H1 (cell line): ENCODE measurements around the gene OASL. TPM values are rescaled to one million over a fixed set of nuclear protein-coding genes. Genes with fewer than 3 reads are reported as not detected.

ENCODE experiments used
- CTCF ChIA-PET: fragments of 300-600 bp; sonication (Branson Sonifier 250); formaldehyde crosslinking; loops from one replicate; lab custom pipeline; 2021; ENCODE audit not compliant: partially characterized antibody; lab: Charles Lee
- POLR2A ChIA-PET: fragments of 300-600 bp; sonication (Branson Sonifier 250); formaldehyde crosslinking; loops from one replicate; lab custom pipeline; 2021; ENCODE audit warnings: inconsistent platforms; ENCODE audit not compliant: partially characterized antibody; lab: Charles Lee
- DNase-seq, 2 experiments: peaks; one replicate each; pipeline versions ENCODE4 v3.0.0 to v3.0.0-alpha.2; 2010 to 2022; ENCODE audit warnings: low spot score in 2 of 2, low read depth in 1 of 2, mixed read lengths in 1 of 2
- FAIRE-seq: peaks from 2 replicates; lab custom pipeline; 2011; peaks lifted over from hg19 to GRCh38; lab: Jason Lieb, UNC
- H2AFZ ChIP-seq: 2 replicates; pipeline ENCODE4 v1.8.1; 2012; ENCODE audit warnings: low read length, inconsistent platforms
- H2AK5ac ChIP-seq: 2 replicates; pipeline ENCODE4 v1.6.1; 2013; ENCODE audit warnings: low read depth, low read length
- H2BK120ac ChIP-seq: replicated peaks from 2 replicates; pipeline ENCODE3; 2013; ENCODE audit warnings: low read depth, low read length, inconsistent platforms
- H2BK12ac ChIP-seq: 2 replicates; pipeline ENCODE4 v1.6.1; 2013; ENCODE audit warnings: low read depth, low read length
- H2BK15ac ChIP-seq: 2 replicates; pipeline ENCODE4 v1.6.1; 2013; ENCODE audit warnings: low read length
- H2BK20ac ChIP-seq: 2 replicates; pipeline ENCODE4 v1.6.1; 2013; ENCODE audit warnings: low read length
- H2BK5ac ChIP-seq: 2 replicates; pipeline ENCODE4 v1.6.1; 2013; ENCODE audit warnings: low read depth, low read length
- H3K14ac ChIP-seq: 2 replicates; pipeline ENCODE4 v1.6.1; 2013; ENCODE audit warnings: inconsistent platforms; ENCODE audit not compliant: insufficient read length
- H3K18ac ChIP-seq: 2 replicates; pipeline ENCODE4 v1.6.1; 2013; ENCODE audit warnings: low read length; ENCODE audit errors: extremely low read depth
- H3K23ac ChIP-seq: 2 replicates; pipeline ENCODE4 v1.6.1; 2013; ENCODE audit warnings: inconsistent platforms; ENCODE audit not compliant: insufficient read length
- H3K23me2 ChIP-seq: 2 replicates; pipeline ENCODE4 v1.6.1; 2013; ENCODE audit warnings: low read depth, low read length
- H3K27ac ChIP-seq: 2 replicates; pipeline ENCODE4 v1.6.1; 2011; ENCODE audit warnings: low read depth, low read length, inconsistent platforms
- H3K27me3 ChIP-seq, 4 experiments: replicated peaks in 1 of 4; 1 replicate in 1 of 4; 2 replicates in 3 of 4; pipeline versions ENCODE4 v1.6.1 to v1.8.1; 2011 to 2013; ENCODE audit warnings: low read length in 3 of 4, mild to moderate bottlenecking in 3 of 4, inconsistent platforms in 2 of 4, mixed read lengths in 2 of 4, moderate library complexity in 1 of 4; ENCODE audit not compliant: control insufficient read depth in 3 of 4, insufficient read depth in 3 of 4; ENCODE audit errors: extremely low read depth in 1 of 4
- H3K36me3 ChIP-seq, 4 experiments: 2 replicates each; pipeline versions ENCODE4 v1.6.1 to v1.8.1; 2011 to 2013; ENCODE audit warnings: mild to moderate bottlenecking in 4 of 4, low read length in 3 of 4, moderate library complexity in 2 of 4, control low read depth in 1 of 4, inconsistent platforms in 1 of 4; ENCODE audit not compliant: insufficient read depth in 4 of 4, control insufficient read depth in 2 of 4
- H3K4ac ChIP-seq: replicated peaks from 2 replicates; pipeline ENCODE3; 2013; ENCODE audit warnings: low read length, low read depth, mixed read lengths, inconsistent platforms; ENCODE audit not compliant: insufficient read length
- H3K4me1 ChIP-seq, 4 experiments: replicated peaks in 1 of 4; 1 replicate in 1 of 4; 2 replicates in 3 of 4; pipeline versions ENCODE4 v1.6.1 to v1.8.1; 2011 to 2013; ENCODE audit warnings: low read length in 3 of 4, inconsistent platforms in 2 of 4, mixed read lengths in 1 of 4; ENCODE audit not compliant: insufficient read depth in 4 of 4, control insufficient read depth in 3 of 4
- H3K4me2 ChIP-seq, 2 experiments: 2 replicates each; pipeline versions ENCODE4 v1.6.1 to v1.8.1; 2011 to 2013; ENCODE audit warnings: low read depth in 2 of 2, low read length in 2 of 2, control low read depth in 1 of 2, inconsistent platforms in 1 of 2, mild to moderate bottlenecking in 1 of 2; ENCODE audit not compliant: insufficient read depth in 1 of 2
- H3K4me3 ChIP-seq, 4 experiments: fragments of 200-600, 300-600 bp in 1 of 4; sonication (generic), shearing (Covaris generic), sonication (Bioruptor Twin) in 1 of 4; 2 replicates each; pipeline versions ENCODE4 v1.5.1 to v1.8.1; 2011 to 2016; ENCODE audit warnings: low read length in 4 of 4, low read depth in 3 of 4, control low read depth in 2 of 4, inconsistent platforms in 2 of 4, mild to moderate bottlenecking in 2 of 4, mixed read lengths in 1 of 4, moderate library complexity in 1 of 4; ENCODE audit not compliant: insufficient read depth in 2 of 4; ENCODE audit errors: extremely low read depth in 1 of 4
- H3K56ac ChIP-seq: replicated peaks from 2 replicates; pipeline ENCODE3; 2013; ENCODE audit warnings: low read depth, mild to moderate bottlenecking, mixed read lengths, low read length, inconsistent platforms; ENCODE audit not compliant: insufficient read length
- H3K79me1 ChIP-seq: 2 replicates; pipeline ENCODE4 v1.6.1; 2013; ENCODE audit warnings: low read depth, low read length, control low read depth
- H3K79me2 ChIP-seq, 2 experiments: 2 replicates each; pipeline versions ENCODE4 v1.6.1 to v1.8.1; 2012 to 2013; ENCODE audit warnings: low read length in 2 of 2, mild to moderate bottlenecking in 2 of 2, inconsistent platforms in 1 of 2; ENCODE audit not compliant: insufficient read depth in 2 of 2, control insufficient read depth in 1 of 2
- H3K9ac ChIP-seq, 4 experiments: replicated peaks in 1 of 4; 1 replicate in 1 of 4; 2 replicates in 3 of 4; pipeline versions ENCODE4 v1.6.1 to v1.8.1; 2011 to 2013; ENCODE audit warnings: low read depth in 3 of 4, low read length in 3 of 4, control low read depth in 2 of 4, mild to moderate bottlenecking in 2 of 4, moderate library complexity in 2 of 4, inconsistent platforms in 1 of 4; ENCODE audit errors: extremely low read depth in 1 of 4
- H3K9me3 ChIP-seq, 2 experiments: 2 replicates each; pipeline versions ENCODE4 v1.6.1 to v1.8.1; 2012 to 2013; ENCODE audit warnings: mild to moderate bottlenecking in 2 of 2, moderate library complexity in 2 of 2, control low read depth in 1 of 2, inconsistent platforms in 1 of 2, low read depth in 1 of 2, low read length in 1 of 2, mixed read lengths in 1 of 2; ENCODE audit not compliant: insufficient read depth in 2 of 2
- H4K20me1 ChIP-seq, 2 experiments: replicated peaks in 1 of 2; 2 replicates each; pipeline versions ENCODE3 to v1.8.1; 2011 to 2013; ENCODE audit warnings: inconsistent platforms in 2 of 2, low read length in 2 of 2, mild to moderate bottlenecking in 1 of 2; ENCODE audit not compliant: insufficient read depth in 2 of 2, control insufficient read depth in 1 of 2
- H4K5ac ChIP-seq: 2 replicates; pipeline ENCODE4 v1.6.1; 2013; ENCODE audit warnings: low read length, low read depth, mixed read lengths, inconsistent platforms; ENCODE audit not compliant: insufficient read length
- H4K8ac ChIP-seq: 2 replicates; pipeline ENCODE4 v1.8.0; 2013; ENCODE audit warnings: mild to moderate bottlenecking, moderate library complexity, low read length, inconsistent platforms; ENCODE audit not compliant: insufficient read depth; ENCODE audit errors: extremely low read depth
- H4K91ac ChIP-seq: replicated peaks from 2 replicates; pipeline ENCODE3; 2013; ENCODE audit warnings: low read length, mixed read lengths, inconsistent platforms; ENCODE audit not compliant: insufficient read length
- CTBP2 ChIP-seq: IDR thresholded peaks from 2 replicates; pipeline ENCODE4 v1.7.0; 2011; ENCODE audit warnings: borderline replicate concordance, mild to moderate bottlenecking, moderate library complexity, mixed read lengths, low read length; ENCODE audit not compliant: insufficient read depth, insufficient read length
- JUN ChIP-seq: IDR thresholded peaks from 2 replicates; pipeline ENCODE4 v1.6.1; 2011; ENCODE audit warnings: low read depth, mild to moderate bottlenecking, improper control_type of control experiment, low read length
- KDM1A ChIP-seq: fragments of 200-600, 300-600 bp; sonication (generic); IDR thresholded peaks from 2 replicates; pipeline ENCODE4 v1.7.1; 2016; ENCODE audit warnings: mild to moderate bottlenecking, low read length, borderline replicate concordance
- KDM4A ChIP-seq: IDR thresholded peaks from one replicate; pipeline ENCODE4 v1.7.1; 2012; ENCODE audit warnings: low read depth, mild to moderate bottlenecking, moderate library complexity, low read length, inconsistent platforms; ENCODE audit not compliant: severe bottlenecking
- POLR2A ChIP-seq, 2 experiments: IDR thresholded peaks; 1 replicate in 1 of 2; 2 replicates in 1 of 2; pipeline ENCODE4 v1.6.1; 2011; ENCODE audit warnings: low read depth in 2 of 2, low read length in 2 of 2, mild to moderate bottlenecking in 2 of 2; ENCODE audit errors: control extremely low read depth in 1 of 2
- RAD21 ChIP-seq, 2 experiments: IDR thresholded peaks in 1 of 2; conservative IDR thresholded peaks in 1 of 2; 2 replicates each; pipeline ENCODE4 v1.6.1; 2011; ENCODE audit warnings: low read depth in 2 of 2, low read length in 2 of 2, improper control_type of control experiment in 1 of 2, inconsistent platforms in 1 of 2, mild to moderate bottlenecking in 1 of 2, moderate library complexity in 1 of 2
- SIN3A ChIP-seq, 2 experiments: IDR thresholded peaks in 1 of 2; conservative IDR thresholded peaks in 1 of 2; 2 replicates each; pipeline ENCODE4 v1.6.1; 2011 to 2012; ENCODE audit warnings: low read length in 2 of 2, improper control_type of control experiment in 1 of 2, low read depth in 1 of 2, mild to moderate bottlenecking in 1 of 2
- SIRT6 ChIP-seq: IDR thresholded peaks from one replicate; pipeline ENCODE4 v1.7.1; 2012; ENCODE audit warnings: low read length, inconsistent platforms
- SP1 ChIP-seq: IDR thresholded peaks from 2 replicates; pipeline ENCODE4 v1.6.1; 2011; ENCODE audit warnings: low read depth, low read length
- SP4 ChIP-seq: IDR thresholded peaks from 2 replicates; pipeline ENCODE4 v1.6.1; 2012; ENCODE audit warnings: low read length, inconsistent platforms
- TBP ChIP-seq: IDR thresholded peaks from 2 replicates; pipeline ENCODE4 v1.6.1; 2011; ENCODE audit warnings: low read depth, low read length, improper control_type of control experiment
- WGBS, 2 experiments: shearing (Covaris generic) in 1 of 2; methylation state at CpG; one replicate each; pipeline versions ENCODE4 v1.1.6 to v1.1.7; 2013 to 2015; ENCODE audit warnings: low lambda C conversion rate in 2 of 2, mixed read lengths in 2 of 2, inconsistent platforms in 1 of 2, low coverage in 1 of 2, missing lambda C conversion rate in 1 of 2; ENCODE audit not compliant: insufficient replicate concordance in 2 of 2, insufficient coverage in 1 of 2, insufficient read length in 1 of 2; ENCODE audit errors: extremely low coverage in 1 of 2, missing lambda C conversion rate in 1 of 2; 5-methylcytosine and 5-hydroxymethylcytosine counted together
- polyA plus RNA-seq, 7 experiments: library from polyadenylated mRNA; depleted of rRNA in 3 of 7; stranded (reverse) in 5 of 7; unstranded in 2 of 7; fragments of >200 nt in 5 of 7; fragments of 200-250 nt in 2 of 7; gene quantifications; 1 replicate in 5 of 7; 2 replicates in 1 of 7; 4 replicates in 1 of 7; pipeline versions ENCODE4 v1.2.1 to v1.2.3, GENCODE V29; 2011 to 2013; ENCODE audit warnings: missing spikeins in 2 of 7, mixed read lengths in 2 of 7
- total RNA-seq: library from RNA; stranded (reverse); fragmentation: NEBNext Ultra II Directional; extraction: Animal tissue kit (Norgen Biotek cat#: 25700); gene quantifications from 2 replicates; pipeline ENCODE4 v1.2.1, GENCODE V29; 2021
- TF ChIP-seq, protein P1 (sequence below), 3 experiments: IDR thresholded peaks; 1 replicate in 2 of 3; 2 replicates in 1 of 3; pipeline versions ENCODE4 v1.5.1 to v1.6.1; 2011; ENCODE audit warnings: low read length in 3 of 3, mild to moderate bottlenecking in 3 of 3, inconsistent platforms in 2 of 3, low read depth in 1 of 3, moderate library complexity in 1 of 3; ENCODE audit not compliant: insufficient read depth in 1 of 3; ENCODE audit errors: control extremely low read depth in 1 of 3

OASL gene
- total and polyA plus RNA-seq, 2 of the 8 experiments (the other 6 are each of a cell fraction or from before 2014, with no cell fraction given) = not detected

DNA sequence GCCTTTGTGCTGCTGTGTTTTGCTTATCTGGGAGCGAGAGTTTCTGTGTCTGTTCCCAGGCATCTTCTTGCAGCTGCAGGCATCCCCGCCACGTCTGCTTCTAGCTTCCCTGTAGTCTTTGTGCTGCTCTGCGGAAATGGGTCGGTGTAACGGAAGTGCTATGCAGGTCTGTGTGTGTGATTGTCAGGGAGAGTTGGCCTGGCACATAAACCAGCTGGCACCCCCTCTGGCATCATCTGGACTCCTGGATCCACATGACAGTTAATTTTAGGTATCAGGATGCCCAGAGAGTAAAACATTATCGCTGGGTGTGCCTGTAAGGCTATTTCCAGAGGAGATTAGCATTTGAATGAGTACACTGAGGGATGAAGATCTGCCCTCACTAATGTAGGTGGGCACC is 9.4 kb upstream of the OASL start:
- Histone ChIP-seq H2BK15ac (no peak overlapping the region), H3K14ac (no peak overlapping the region), H2AK5ac (no peak overlapping the region), H3K27ac (no peak overlapping the region), H2BK20ac (no peak overlapping the region), H3K36me3 (no peaks in the 10 kb centered on the region), H3K4me3 (no peak overlapping the region), H3K79me1 (no peaks in the 10 kb centered on the region), H4K5ac (no peak overlapping the region), H2AFZ (no peak overlapping the region; the same call in 1 of the 2 replicates), H4K20me1 (no peaks in the 10 kb centered on the region), H3K4me2 (no peak overlapping the region), H3K9me3 (no peaks in the 10 kb centered on the region), H3K56ac (no peak overlapping the region), H2BK120ac (no peak overlapping the region), H4K8ac (no peak overlapping the region), H2BK5ac (no peak overlapping the region), H3K18ac (no peak overlapping the region), H3K23ac (no peak overlapping the region), H3K79me2 (no peaks in the 10 kb centered on the region), H3K4me1 (no peaks in the 10 kb centered on the region), H3K4ac (no peak overlapping the region), H3K23me2 (no peaks in the 10 kb centered on the region), H4K91ac (no peak overlapping the region), H3K27me3 (no peaks in the 10 kb centered on the region; a peak in 1 of 7 replicates), H3K9ac (no peak overlapping the region; a peak in 1 of 7 replicates), H2BK12ac (no peak overlapping the region)
- DNase-seq (no peak), FAIRE-seq (no peak)
- WGBS, 2 experiments = 84% methylated on average over 7 of the region's 7 CpGs; no CpG with 5 or more reads in 1 of the 2 experiments
- ChIA-PET CTCF (interaction anchor here (1.0 to 2.0 kb wide), 4 partner anchors 12 to 190 kb away, joined by 3 to 10 read pairs (median 3); no protein-coding TSS in a partner anchor), POLR2A (no interaction called here)
- TF ChIP-seq SIN3A (conservative IDR thresholded peaks at IDR 0.05 in 1 of 2, IDR thresholded peaks at IDR 0.05 in 1 of 2; ENCODE audit: low read depth in 1 of 2, low read length in 2 of 2) = no peak
- TF ChIP-seq SP1 = no peak
- no peak for TF ChIP-seq POLR2A (IDR thresholded peaks at IDR 0.05; ENCODE audit: control extremely low read depth in 1 of 2, low read depth in 2 of 2, low read length in 2 of 2)
- no peak for TF ChIP-seq KDM1A
- no peak for TF ChIP-seq RAD21 (IDR thresholded peaks at IDR 0.05 in 1 of 2, conservative IDR thresholded peaks at IDR 0.05 in 1 of 2; ENCODE audit: low read depth in 2 of 2, low read length in 2 of 2)
- no peak for TF ChIP-seq KDM4A
- TF ChIP-seq SP4 = no peak
- TF ChIP-seq CTBP2 = no peak
- TF ChIP-seq TBP = no peak
- TF ChIP-seq, protein P1, sequence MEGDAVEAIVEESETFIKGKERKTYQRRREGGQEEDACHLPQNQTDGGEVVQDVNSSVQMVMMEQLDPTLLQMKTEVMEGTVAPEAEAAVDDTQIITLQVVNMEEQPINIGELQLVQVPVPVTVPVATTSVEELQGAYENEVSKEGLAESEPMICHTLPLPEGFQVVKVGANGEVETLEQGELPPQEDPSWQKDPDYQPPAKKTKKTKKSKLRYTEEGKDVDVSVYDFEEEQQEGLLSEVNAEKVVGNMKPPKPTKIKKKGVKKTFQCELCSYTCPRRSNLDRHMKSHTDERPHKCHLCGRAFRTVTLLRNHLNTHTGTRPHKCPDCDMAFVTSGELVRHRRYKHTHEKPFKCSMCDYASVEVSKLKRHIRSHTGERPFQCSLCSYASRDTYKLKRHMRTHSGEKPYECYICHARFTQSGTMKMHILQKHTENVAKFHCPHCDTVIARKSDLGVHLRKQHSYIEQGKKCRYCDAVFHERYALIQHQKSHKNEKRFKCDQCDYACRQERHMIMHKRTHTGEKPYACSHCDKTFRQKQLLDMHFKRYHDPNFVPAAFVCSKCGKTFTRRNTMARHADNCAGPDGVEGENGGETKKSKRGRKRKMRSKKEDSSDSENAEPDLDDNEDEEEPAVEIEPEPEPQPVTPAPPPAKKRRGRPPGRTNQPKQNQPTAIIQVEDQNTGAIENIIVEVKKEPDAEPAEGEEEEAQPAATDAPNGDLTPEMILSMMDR (IDR thresholded peaks at IDR 0.05; ENCODE audit: control extremely low read depth in 1 of 3, insufficient read depth in 1 of 3, low read depth in 1 of 3, low read length in 3 of 3) = no peak
- TF ChIP-seq JUN = no peak
- TF ChIP-seq SIRT6 = no peak
